Lower leg skin (tissue), 3 donors: ENCODE data around the gene STAU1.

Source experiments
- CTCF ChIP-seq, 3 donors: fragments of 450-650 bp; IDR thresholded peaks; one replicate each; pipeline ENCODE4 v1.5.1; 2016; ENCODE audit warnings: antibody characterized with exemption in 3 of 3, mild to moderate bottlenecking in 3 of 3, moderate library complexity in 2 of 3
- POLR2A ChIP-seq, 2 donors: fragments of 450-650 bp; IDR thresholded peaks; one replicate each; pipeline ENCODE4 v1.6.1; 2016 to 2017; ENCODE audit warnings: antibody characterized with exemption in 2 of 2, mild to moderate bottlenecking in 1 of 2, moderate library complexity in 1 of 2

GRCh38 chr20:49163696-49164095, 24.4 kb downstream of the STAU1 start:
- TF ChIP-seq CTCF (IDR thresholded peaks at IDR 0.05) = no peak
- no peak for TF ChIP-seq POLR2A (IDR thresholded peaks at IDR 0.05)
